Stimulated activated CD4-positive, alpha-beta T cell treated with anti-CD3 and anti-CD28 coated beads, Interleukin-2, amount 100 ng/mL, for 4 hours (primary cell): ENCODE measurements around the gene COPS3.

ENCODE experiments used
- DNase-seq: peaks from one replicate; pipeline ENCODE4 v3.0.0-alpha.2; 2020; ENCODE audit warnings: low read depth

The COPS3 gene

GRCh38 chr17:17216236-17216635 is 64.8 kb downstream of the COPS3 start:
- DNase-seq = no peak

GRCh38 chr17:17215575-17215974 is 65.5 kb downstream of the COPS3 start:
- DNase-seq = no peak

GRCh38 chr17:17214646-17215436 is 66.2 kb downstream of the COPS3 start:
- no peak for DNase-seq

GRCh38 chr17:17213775-17214174 is 67.3 kb downstream of the COPS3 start:
- DNase-seq = no peak

GRCh38 chr17:17207998-17208397 is 73.0 kb downstream of the COPS3 start:
- DNase-seq = no peak

- DNase-seq = no peak
These were observed 74.1 kb downstream of the COPS3 start for GRCh38 chr17:17206913-17207335.

GRCh38 chr17:17206124-17206912 is 74.7 kb downstream of the COPS3 start, which contains the start of gene PLD6:
Gene PLD6 (minus strand): TSS chr17:17206333. CDS start chr17:17206286, 47 bp downstream.
- peak; percentile 92 for DNase-seq

GRCh38 chr17:17205368-17206123 is 75.5 kb downstream of the COPS3 start:
- peak; percentile 52 for DNase-seq

GRCh38 chr17:17204635-17205231 is 76.3 kb downstream of the COPS3 start:
- DNase-seq = no peak

- DNase-seq = no peak
These were observed 76.9 kb downstream of the COPS3 start for GRCh38 chr17:17204041-17204591.

- no peak for DNase-seq
These were observed 77.8 kb downstream of the COPS3 start for GRCh38 chr17:17203173-17203730.

GRCh38 chr17:17201907-17202306 is 79.1 kb downstream of the COPS3 start:
- DNase-seq = no peak

GRCh38 chr17:17201271-17201670 is 79.8 kb downstream of the COPS3 start:
- DNase-seq = no peak

GRCh38 chr17:17200831-17201230 is 80.2 kb downstream of the COPS3 start:
- DNase-seq = no peak

GRCh38 chr17:17200311-17200710 is 80.7 kb downstream of the COPS3 start:
- no peak for DNase-seq

GRCh38 chr17:17198281-17198680 is 82.8 kb downstream of the COPS3 start:
- no peak for DNase-seq

GRCh38 chr17:17196776-17197175 is 84.3 kb downstream of the COPS3 start:
- DNase-seq = no peak
